GM23338 (cell line): ENCODE results near the gene IPP. TPM values are rescaled to one million over a fixed set of nuclear protein-coding genes. Genes with fewer than 3 reads are reported as not detected.

ENCODE experiments used
- ATAC-seq: fragments of 200-7000 bp; cut with Tn5 transposase; 3 replicates; pipeline ENCODE4 v1.9.1; 2020
- DNase-seq: peaks from one replicate; pipeline ENCODE4 v3.0.0-alpha.2; 2015; ENCODE audit warnings: low spot score
- H2AFZ ChIP-seq: fragments of 200-600 bp; sonication (generic); 2 replicates; pipeline ENCODE4 v1.8.0; 2016; ENCODE audit warnings: antibody characterized with exemption, mild to moderate bottlenecking, moderate library complexity
- H3F3A ChIP-seq: fragments of 200-600 bp; sonication (generic); replicated peaks from 2 replicates; pipeline ENCODE4 v1.8.0; 2017; ENCODE audit warnings: antibody characterized with exemption, mixed run types, low read depth
- H3K27ac ChIP-seq: fragments of 200-600 bp; sonication (generic); 2 replicates; pipeline ENCODE4 v1.6.1; 2016; ENCODE audit warnings: low read depth
- H3K27me3 ChIP-seq: fragments of 200-600 bp; sonication (generic); 2 replicates; pipeline ENCODE4 v1.8.0; 2016; ENCODE audit warnings: mild to moderate bottlenecking, mixed run types, moderate library complexity; ENCODE audit not compliant: insufficient read depth
- H3K36me3 ChIP-seq: fragments of 200-600 bp; sonication (generic); 2 replicates; pipeline ENCODE4 v1.8.0; 2016; ENCODE audit warnings: mild to moderate bottlenecking; ENCODE audit not compliant: insufficient read depth
- H3K4me1 ChIP-seq: fragments of 200-600 bp; sonication (generic); 2 replicates; pipeline ENCODE4 v1.8.0; 2016; ENCODE audit warnings: mild to moderate bottlenecking, moderate library complexity; ENCODE audit not compliant: insufficient read depth
- H3K4me2 ChIP-seq: fragments of 200-600 bp; sonication (generic); 2 replicates; pipeline ENCODE4 v1.7.1; 2017; ENCODE audit warnings: mixed run types
- H3K4me3 ChIP-seq: fragments of 200-600 bp; sonication (generic); 2 replicates; pipeline ENCODE4 v1.6.1; 2016; ENCODE audit warnings: mixed run types
- H3K79me2 ChIP-seq: fragments of 200-600 bp; sonication (generic); replicated peaks from 2 replicates; pipeline ENCODE4 v1.8.0; 2017; ENCODE audit warnings: mild to moderate bottlenecking; ENCODE audit not compliant: insufficient read depth
- H3K9me2 ChIP-seq: fragments of 200-600 bp; sonication (generic); 2 replicates; pipeline ENCODE4 v1.8.0; 2017; ENCODE audit not compliant: insufficient read depth
- H4K20me1 ChIP-seq: fragments of 200-600 bp; sonication (generic); replicated peaks from 2 replicates; pipeline ENCODE4 v1.8.0; 2017; ENCODE audit warnings: mild to moderate bottlenecking; ENCODE audit not compliant: insufficient read depth
- H3K27ac Mint-ChIP-seq: 2 replicates; pipeline ENCODE4 v1.8.0; 2020; ENCODE audit warnings: inconsistent platforms, mild to moderate bottlenecking, moderate library complexity, mixed read lengths
- H3K27me3 Mint-ChIP-seq: 3 replicates; pipeline ENCODE4 v1.8.0; 2022; ENCODE audit warnings: low read depth, mild to moderate bottlenecking, moderate library complexity, mixed read lengths, inconsistent platforms; ENCODE audit not compliant: insufficient read depth, poor library complexity
- H3K36me3 Mint-ChIP-seq: 3 replicates; pipeline ENCODE4 v1.8.0; 2021; ENCODE audit warnings: low read depth, mild to moderate bottlenecking, inconsistent platforms, moderate library complexity, mixed read lengths
- H3K4me1 Mint-ChIP-seq: 3 replicates; pipeline ENCODE4 v1.8.0; 2020; ENCODE audit warnings: mild to moderate bottlenecking, inconsistent platforms, mixed read lengths
- H3K4me3 Mint-ChIP-seq: 3 replicates; pipeline ENCODE4 v1.8.0; 2021; ENCODE audit warnings: moderate library complexity, mild to moderate bottlenecking, inconsistent platforms, mixed read lengths
- H3K9me3 Mint-ChIP-seq: 3 replicates; pipeline ENCODE4 v1.8.0; 2020; ENCODE audit warnings: moderate library complexity, mild to moderate bottlenecking, inconsistent platforms, mixed read lengths
- CREB1 ChIP-seq: fragments of 250-450 bp; sonication (Bioruptor Pico); IDR thresholded peaks from 2 replicates; pipeline ENCODE4 v1.5.0; 2020; ENCODE audit warnings: low read depth, mild to moderate bottlenecking, moderate library complexity
- CTCF ChIP-seq, 2 experiments: fragments of 200-600 bp in 1 of 2; sonication (generic) in 1 of 2; conservative IDR thresholded peaks; 2 replicates each; pipeline versions ENCODE4 v1.5.1 to v1.6.1; 2016 to 2017; ENCODE audit warnings: antibody characterized with exemption in 2 of 2, low read depth in 2 of 2, mild to moderate bottlenecking in 2 of 2, moderate library complexity in 1 of 2
- ETS1 ChIP-seq: IDR thresholded peaks from 2 replicates; pipeline ENCODE4 v1.6.1; 2016; ENCODE audit warnings: antibody characterized with exemption
- EZH2 ChIP-seq: fragments of 200-600 bp; sonication (generic); IDR thresholded peaks from one replicate; pipeline ENCODE4 v1.8.0; 2017; ENCODE audit warnings: antibody characterized with exemption, mild to moderate bottlenecking, low read depth; ENCODE audit not compliant: unreplicated experiment
- EZH2phosphoT487 ChIP-seq: fragments of 200-600 bp; sonication (generic); IDR thresholded peaks from one replicate; pipeline ENCODE4 v1.8.1; 2018; ENCODE audit warnings: antibody characterized with exemption; ENCODE audit not compliant: unreplicated experiment
- JUNB ChIP-seq: IDR thresholded peaks from one replicate; pipeline ENCODE4 v1.6.1; 2016; ENCODE audit warnings: antibody characterized with exemption; ENCODE audit not compliant: unreplicated experiment
- NANOG ChIP-seq: IDR thresholded peaks from 2 replicates; pipeline ENCODE4 v1.6.1; 2016; ENCODE audit warnings: antibody characterized with exemption, borderline replicate concordance
- POLR2AphosphoS5 ChIP-seq: IDR thresholded peaks from 2 replicates; pipeline ENCODE4 v1.6.1; 2016; ENCODE audit warnings: antibody characterized with exemption, low read depth
- REST ChIP-seq: IDR thresholded peaks from one replicate; pipeline ENCODE4 v1.6.1; 2018; ENCODE audit warnings: antibody characterized with exemption; ENCODE audit not compliant: unreplicated experiment
- STAT1 ChIP-seq: IDR thresholded peaks from one replicate; pipeline ENCODE4 v1.6.1; 2016; ENCODE audit warnings: antibody characterized with exemption; ENCODE audit not compliant: unreplicated experiment
- ZNF114 ChIP-seq: fragments of 250-450 bp; sonication (Bioruptor Pico); IDR thresholded peaks from 2 replicates; pipeline ENCODE4 v1.5.0; 2020; ENCODE audit warnings: mild to moderate bottlenecking, moderate library complexity
- ZNF331 ChIP-seq: fragments of 250-450 bp; sonication (Bioruptor Pico); IDR thresholded peaks from 2 replicates; pipeline ENCODE4 v1.5.0; 2020; ENCODE audit warnings: low read depth, mild to moderate bottlenecking, moderate library complexity
- polyA plus RNA-seq: library from polyadenylated mRNA; unstranded; fragments of >200 nt; fragmentation: Nextera tagmentation; extraction: Ambion mirVana; gene quantifications from 2 replicates; pipeline ENCODE4 v1.2.1, GENCODE V29; 2016
- total RNA-seq: library from RNA; depleted of rRNA; stranded (reverse); fragments of >200 nt; shearing (Covaris generic); gene quantifications from 2 replicates; pipeline ENCODE4 v1.2.3, GENCODE V29; 2014
- TF ChIP-seq, protein P1 (sequence below): fragments of 250-450 bp; sonication (Bioruptor Pico); IDR thresholded peaks from 2 replicates; pipeline ENCODE4 v1.5.0; 2020; ENCODE audit warnings: mild to moderate bottlenecking, moderate library complexity

Gene IPP
- total and polyA plus RNA-seq, 2 experiments from 2014 or later, result 1.8 to 2.8 TPM

- Histone ChIP-seq H3K4me3 (peak within 1 kb of the TSS; percentile 81), H3K36me3 (no peaks in the 10 kb centered on the region), H3K9me2 (no peaks in the 10 kb centered on the region), H3K4me1 (peaks cover 19% of the 10 kb centered on the region), H3K79me2 (peaks cover 80% of the 10 kb centered on the region), H3K27ac (peak within 1 kb of the TSS; percentile 95), H4K20me1 (peaks cover 16% of the 10 kb centered on the region; the same call in 1 of the 2 replicates), H3K4me2 (peak within 1 kb of the TSS; percentile 82), H3F3A (no peaks in the 10 kb centered on the region), H3K27me3 (no peaks in the 10 kb centered on the region), H2AFZ (peak within 1 kb of the TSS; percentile 84)
- Mint-ChIP-seq H3K36me3 (peaks cover 10% of the 10 kb centered on the region), H3K9me3 (no peaks in the 10 kb centered on the region; the same call in 2 of the 3 replicates), H3K4me3 (peak within 1 kb of the TSS; percentile 98), H3K27me3 (peaks cover 16% of the 10 kb centered on the region), H3K4me1 (peaks cover 29% of the 10 kb centered on the region), H3K27ac (peak within 1 kb of the TSS; percentile 100)
- ATAC-seq (peak; percentile 76), DNase-seq (peak; percentile 97)
- TF ChIP-seq, protein P1, sequence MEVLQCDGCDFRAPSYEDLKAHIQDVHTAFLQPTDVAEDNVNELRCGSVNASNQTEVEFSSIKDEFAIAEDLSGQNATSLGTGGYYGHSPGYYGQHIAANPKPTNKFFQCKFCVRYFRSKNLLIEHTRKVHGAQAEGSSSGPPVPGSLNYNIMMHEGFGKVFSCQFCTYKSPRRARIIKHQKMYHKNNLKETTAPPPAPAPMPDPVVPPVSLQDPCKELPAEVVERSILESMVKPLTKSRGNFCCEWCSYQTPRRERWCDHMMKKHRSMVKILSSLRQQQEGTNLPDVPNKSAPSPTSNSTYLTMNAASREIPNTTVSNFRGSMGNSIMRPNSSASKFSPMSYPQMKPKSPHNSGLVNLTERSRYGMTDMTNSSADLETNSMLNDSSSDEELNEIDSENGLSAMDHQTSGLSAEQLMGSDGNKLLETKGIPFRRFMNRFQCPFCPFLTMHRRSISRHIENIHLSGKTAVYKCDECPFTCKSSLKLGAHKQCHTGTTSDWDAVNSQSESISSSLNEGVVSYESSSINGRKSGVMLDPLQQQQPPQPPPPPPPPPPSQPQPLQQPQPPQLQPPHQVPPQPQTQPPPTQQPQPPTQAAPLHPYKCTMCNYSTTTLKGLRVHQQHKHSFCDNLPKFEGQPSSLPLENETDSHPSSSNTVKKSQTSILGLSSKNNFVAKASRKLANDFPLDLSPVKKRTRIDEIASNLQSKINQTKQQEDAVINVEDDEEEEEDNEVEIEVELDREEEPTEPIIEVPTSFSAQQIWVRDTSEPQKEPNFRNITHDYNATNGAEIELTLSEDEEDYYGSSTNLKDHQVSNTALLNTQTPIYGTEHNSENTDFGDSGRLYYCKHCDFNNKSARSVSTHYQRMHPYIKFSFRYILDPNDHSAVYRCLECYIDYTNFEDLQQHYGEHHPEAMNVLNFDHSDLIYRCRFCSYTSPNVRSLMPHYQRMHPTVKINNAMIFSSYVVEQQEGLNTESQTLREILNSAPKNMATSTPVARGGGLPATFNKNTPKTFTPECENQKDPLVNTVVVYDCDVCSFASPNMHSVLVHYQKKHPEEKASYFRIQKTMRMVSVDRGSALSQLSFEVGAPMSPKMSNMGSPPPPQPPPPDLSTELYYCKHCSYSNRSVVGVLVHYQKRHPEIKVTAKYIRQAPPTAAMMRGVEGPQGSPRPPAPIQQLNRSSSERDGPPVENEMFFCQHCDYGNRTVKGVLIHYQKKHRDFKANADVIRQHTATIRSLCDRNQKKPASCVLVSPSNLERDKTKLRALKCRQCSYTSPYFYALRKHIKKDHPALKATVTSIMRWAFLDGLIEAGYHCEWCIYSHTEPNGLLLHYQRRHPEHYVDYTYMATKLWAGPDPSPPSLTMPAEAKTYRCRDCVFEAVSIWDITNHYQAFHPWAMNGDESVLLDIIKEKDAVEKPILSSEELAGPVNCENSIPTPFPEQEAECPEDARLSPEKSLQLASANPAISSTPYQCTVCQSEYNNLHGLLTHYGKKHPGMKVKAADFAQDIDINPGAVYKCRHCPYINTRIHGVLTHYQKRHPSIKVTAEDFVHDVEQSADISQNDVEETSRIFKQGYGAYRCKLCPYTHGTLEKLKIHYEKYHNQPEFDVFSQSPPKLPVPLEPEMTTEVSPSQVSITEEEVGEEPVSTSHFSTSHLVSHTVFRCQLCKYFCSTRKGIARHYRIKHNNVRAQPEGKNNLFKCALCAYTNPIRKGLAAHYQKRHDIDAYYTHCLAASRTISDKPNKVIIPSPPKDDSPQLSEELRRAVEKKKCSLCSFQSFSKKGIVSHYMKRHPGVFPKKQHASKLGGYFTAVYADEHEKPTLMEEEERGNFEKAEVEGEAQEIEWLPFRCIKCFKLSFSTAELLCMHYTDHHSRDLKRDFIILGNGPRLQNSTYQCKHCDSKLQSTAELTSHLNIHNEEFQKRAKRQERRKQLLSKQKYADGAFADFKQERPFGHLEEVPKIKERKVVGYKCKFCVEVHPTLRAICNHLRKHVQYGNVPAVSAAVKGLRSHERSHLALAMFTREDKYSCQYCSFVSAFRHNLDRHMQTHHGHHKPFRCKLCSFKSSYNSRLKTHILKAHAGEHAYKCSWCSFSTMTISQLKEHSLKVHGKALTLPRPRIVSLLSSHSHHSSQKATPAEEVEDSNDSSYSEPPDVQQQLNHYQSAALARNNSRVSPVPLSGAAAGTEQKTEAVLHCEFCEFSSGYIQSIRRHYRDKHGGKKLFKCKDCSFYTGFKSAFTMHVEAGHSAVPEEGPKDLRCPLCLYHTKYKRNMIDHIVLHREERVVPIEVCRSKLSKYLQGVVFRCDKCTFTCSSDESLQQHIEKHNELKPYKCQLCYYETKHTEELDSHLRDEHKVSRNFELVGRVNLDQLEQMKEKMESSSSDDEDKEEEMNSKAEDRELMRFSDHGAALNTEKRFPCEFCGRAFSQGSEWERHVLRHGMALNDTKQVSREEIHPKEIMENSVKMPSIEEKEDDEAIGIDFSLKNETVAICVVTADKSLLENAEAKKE, result no peak
- no peak for TF ChIP-seq STAT1
- TF ChIP-seq CREB1 (CRISPR knock-in tag), result no peak
- TF ChIP-seq ETS1, result 0 out of 2 replicates have a peak, but pooled peaks have one; percentile 33
- no peak for TF ChIP-seq EZH2phosphoT487
- no peak for TF ChIP-seq NANOG
- no peak for TF ChIP-seq EZH2
- TF ChIP-seq ZNF331 (CRISPR knock-in tag), result no peak
- no peak for TF ChIP-seq ZNF114 (CRISPR knock-in tag)
- no peak for TF ChIP-seq CTCF (conservative IDR thresholded peaks at IDR 0.05; ENCODE audit: low read depth in 2 of 2)
- no peak for TF ChIP-seq REST
- no peak for TF ChIP-seq JUNB
- TF ChIP-seq POLR2AphosphoS5, result peak; percentile 96
Measured at GRCh38 chr1:45686288-45687013, 64.0 kb downstream of the IPP start, which contains the start of gene GPBP1L1. TSS of gene GPBP1L1 (minus strand) at chr1:45686533. CDS start at chr1:45659087, 27,446 bp downstream.
